ENCODE measurements around the gene SLC13A1. TPM values are rescaled to one million over a fixed set of nuclear protein-coding genes. Genes with fewer than 3 reads are reported as not detected.

The SLC13A1 gene
- total RNA-seq, 1 experiment from 2014 or later: not detected

- Histone ChIP-seq H3K9me3 (no peaks in the 10 kb centered on the region), H3K27me3 (no peaks in the 10 kb centered on the region), H3K4me3 (no peak overlapping the region), H3K36me3 (no peaks in the 10 kb centered on the region)
- no peak for DNase-seq
Measured at GRCh38 chr7:123204206-123204835, 4.6 kb upstream of the SLC13A1 start.

GRCh38 chr7:123201901-123202300 lies 2.1 kb upstream of the SLC13A1 start:
- DNase-seq: no peak
- Histone ChIP-seq H3K4me3 (no peak overlapping the region), H3K27me3 (no peaks in the 10 kb centered on the region), H3K9me3 (no peaks in the 10 kb centered on the region), H3K36me3 (no peaks in the 10 kb centered on the region)

- no peaks in the 10 kb centered on the region for H3K9me3 ChIP-seq
- H3K4me3 ChIP-seq: no peak overlapping the region
- no peaks in the 10 kb centered on the region for H3K36me3 ChIP-seq
- no peaks in the 10 kb centered on the region for H3K27me3 ChIP-seq
- DNase-seq: no peak
Measured at GRCh38 chr7:123198668-123199652, 809 bp downstream of the SLC13A1 start.

GRCh38 chr7:123198111-123198510 lies 1.7 kb downstream of the SLC13A1 start:
- no peak for DNase-seq
- no peak overlapping the region for H3K4me3 ChIP-seq
- H3K9me3 ChIP-seq: no peaks in the 10 kb centered on the region
- H3K27me3 ChIP-seq: no peaks in the 10 kb centered on the region
- no peaks in the 10 kb centered on the region for H3K36me3 ChIP-seq

- DNase-seq: no peak
- Histone ChIP-seq H3K9me3 (no peaks in the 10 kb centered on the region), H3K4me3 (no peak overlapping the region), H3K36me3 (no peaks in the 10 kb centered on the region), H3K27me3 (no peaks in the 10 kb centered on the region)
Measured at GRCh38 chr7:123193235-123193634, 6.5 kb downstream of the SLC13A1 start.

GRCh38 chr7:123191132-123191531 lies 8.6 kb downstream of the SLC13A1 start:
- Histone ChIP-seq H3K9me3 (no peaks in the 10 kb centered on the region), H3K27me3 (no peaks in the 10 kb centered on the region), H3K4me3 (no peak overlapping the region), H3K36me3 (no peaks in the 10 kb centered on the region)
- DNase-seq: no peak

- H3K36me3 ChIP-seq: no peaks in the 10 kb centered on the region
- no peak for DNase-seq
- H3K4me3 ChIP-seq: no peak overlapping the region
Measured at GRCh38 chr7:123190109-123190831, 9.5 kb downstream of the SLC13A1 start.

GRCh38 chr7:123185756-123186155 lies 14.0 kb downstream of the SLC13A1 start:
- Histone ChIP-seq H3K9me3 (no peaks in the 10 kb centered on the region), H3K27me3 (no peaks in the 10 kb centered on the region), H3K4me3 (no peak overlapping the region), H3K36me3 (no peaks in the 10 kb centered on the region)
- DNase-seq: no peak

More at GRCh38 chr7:123190109-123190831, 9.5 kb downstream of the SLC13A1 start:
- no peaks in the 10 kb centered on the region for H3K9me3 ChIP-seq
- no peaks in the 10 kb centered on the region for H3K27me3 ChIP-seq

- Histone ChIP-seq H3K27me3 (no peaks in the 10 kb centered on the region), H3K36me3 (no peaks in the 10 kb centered on the region), H3K9me3 (no peaks in the 10 kb centered on the region), H3K4me3 (no peak overlapping the region)
- DNase-seq: no peak
Measured at GRCh38 chr7:123184271-123184670, 15.5 kb downstream of the SLC13A1 start.

GRCh38 chr7:123183431-123183830 lies 16.3 kb downstream of the SLC13A1 start:
- no peak for DNase-seq
- H3K27me3 ChIP-seq: no peaks in the 10 kb centered on the region
- H3K4me3 ChIP-seq: no peak overlapping the region
- H3K36me3 ChIP-seq: no peaks in the 10 kb centered on the region
- H3K9me3 ChIP-seq: no peaks in the 10 kb centered on the region

- no peak for DNase-seq
- Histone ChIP-seq H3K9me3 (no peaks in the 10 kb centered on the region), H3K27me3 (no peaks in the 10 kb centered on the region), H3K36me3 (no peaks in the 10 kb centered on the region), H3K4me3 (no peak overlapping the region)
Measured at GRCh38 chr7:123177442-123177841, 22.3 kb downstream of the SLC13A1 start.

GRCh38 chr7:123170333-123171246 lies 29.2 kb downstream of the SLC13A1 start:
- Histone ChIP-seq H3K36me3 (no peaks in the 10 kb centered on the region), H3K27me3 (no peaks in the 10 kb centered on the region), H3K4me3 (no peak overlapping the region), H3K9me3 (no peaks in the 10 kb centered on the region)
- DNase-seq: no peak

GRCh38 chr7:123169065-123169464 lies 30.7 kb downstream of the SLC13A1 start:
- no peak overlapping the region for H3K4me3 ChIP-seq
- no peaks in the 10 kb centered on the region for H3K9me3 ChIP-seq
- no peak for DNase-seq
- H3K36me3 ChIP-seq: no peaks in the 10 kb centered on the region
- H3K27me3 ChIP-seq: no peaks in the 10 kb centered on the region

GRCh38 chr7:123157606-123158005 lies 42.2 kb downstream of the SLC13A1 start:
- Histone ChIP-seq H3K36me3 (no peaks in the 10 kb centered on the region), H3K9me3 (no peaks in the 10 kb centered on the region), H3K27me3 (no peaks in the 10 kb centered on the region), H3K4me3 (no peak overlapping the region)
- no peak for DNase-seq

- Histone ChIP-seq H3K9me3 (no peaks in the 10 kb centered on the region), H3K36me3 (no peaks in the 10 kb centered on the region), H3K27me3 (no peaks in the 10 kb centered on the region), H3K4me3 (no peak overlapping the region)
- DNase-seq: no peak
Measured at GRCh38 chr7:123155571-123155970, 44.2 kb downstream of the SLC13A1 start.

GRCh38 chr7:123154231-123154860 lies 45.4 kb downstream of the SLC13A1 start:
- Histone ChIP-seq H3K36me3 (no peaks in the 10 kb centered on the region), H3K27me3 (no peaks in the 10 kb centered on the region), H3K4me3 (no peak overlapping the region), H3K9me3 (no peaks in the 10 kb centered on the region)
- peak; percentile 48 for DNase-seq
